Hepatocyte (in vitro differentiated cells): ENCODE results near the gene RNF121.

ENCODE experiments used
- EZH2 ChIP-seq: fragments of 200-600 bp; sonication (generic); IDR thresholded peaks from 2 replicates; pipeline ENCODE4 v1.6.1; 2016; ENCODE audit warnings: antibody characterized with exemption, mild to moderate bottlenecking, borderline replicate concordance
- EZH2phosphoT487 ChIP-seq: fragments of 200-600 bp; sonication (generic); IDR thresholded peaks from one replicate; pipeline ENCODE4 v1.6.1; 2018; ENCODE audit warnings: antibody characterized with exemption, mild to moderate bottlenecking, low read depth, moderate library complexity; ENCODE audit not compliant: unreplicated experiment, severe bottlenecking
- TF ChIP-seq, protein P1 (sequence below): fragments of 200-600 bp; sonication (generic); IDR thresholded peaks from 2 replicates; pipeline ENCODE4 v1.5.1; 2016; ENCODE audit warnings: antibody characterized with exemption, mild to moderate bottlenecking; ENCODE audit not compliant: poor library complexity

GRCh38 chr11:72041364-72042063 is 112.7 kb downstream of the RNF121 start:
- TF ChIP-seq EZH2: no peak
- TF ChIP-seq, protein P1, sequence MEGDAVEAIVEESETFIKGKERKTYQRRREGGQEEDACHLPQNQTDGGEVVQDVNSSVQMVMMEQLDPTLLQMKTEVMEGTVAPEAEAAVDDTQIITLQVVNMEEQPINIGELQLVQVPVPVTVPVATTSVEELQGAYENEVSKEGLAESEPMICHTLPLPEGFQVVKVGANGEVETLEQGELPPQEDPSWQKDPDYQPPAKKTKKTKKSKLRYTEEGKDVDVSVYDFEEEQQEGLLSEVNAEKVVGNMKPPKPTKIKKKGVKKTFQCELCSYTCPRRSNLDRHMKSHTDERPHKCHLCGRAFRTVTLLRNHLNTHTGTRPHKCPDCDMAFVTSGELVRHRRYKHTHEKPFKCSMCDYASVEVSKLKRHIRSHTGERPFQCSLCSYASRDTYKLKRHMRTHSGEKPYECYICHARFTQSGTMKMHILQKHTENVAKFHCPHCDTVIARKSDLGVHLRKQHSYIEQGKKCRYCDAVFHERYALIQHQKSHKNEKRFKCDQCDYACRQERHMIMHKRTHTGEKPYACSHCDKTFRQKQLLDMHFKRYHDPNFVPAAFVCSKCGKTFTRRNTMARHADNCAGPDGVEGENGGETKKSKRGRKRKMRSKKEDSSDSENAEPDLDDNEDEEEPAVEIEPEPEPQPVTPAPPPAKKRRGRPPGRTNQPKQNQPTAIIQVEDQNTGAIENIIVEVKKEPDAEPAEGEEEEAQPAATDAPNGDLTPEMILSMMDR: no peak
- no peak for TF ChIP-seq EZH2phosphoT487
